RWPE2 (cell line): ENCODE data around the gene ATF3.

Source experiments
- ATAC-seq: fragments of 200-7000 bp; cut with Tn5 transposase; 3 replicates; pipeline ENCODE4 v1.9.1; 2021; ENCODE audit warnings: low read depth
- DNase-seq: peaks from one replicate; pipeline ENCODE4 v3.0.0-alpha.2; 2020; ENCODE audit warnings: low spot score
- H3K27ac ChIP-seq: fragments of 450-650 bp; 2 replicates; pipeline ENCODE4 v1.5.1; 2017; ENCODE audit warnings: mild to moderate bottlenecking; ENCODE audit not compliant: poor library complexity, severe bottlenecking
- H3K27me3 ChIP-seq: fragments of 250-450 bp; sonication (Bioruptor Pico); 2 replicates; pipeline ENCODE4 v1.5.1; 2021; ENCODE audit warnings: mild to moderate bottlenecking, moderate library complexity; ENCODE audit not compliant: insufficient read depth, poor library complexity, severe bottlenecking
- H3K36me3 ChIP-seq: fragments of 250-450 bp; sonication (Bioruptor Pico); 2 replicates; pipeline ENCODE4 v1.5.1; 2020; ENCODE audit warnings: low read depth, mild to moderate bottlenecking, moderate library complexity
- H3K4me1 ChIP-seq: fragments of 250-450 bp; sonication (Bioruptor Pico); 2 replicates; pipeline ENCODE4 v1.5.1; 2021; ENCODE audit warnings: mild to moderate bottlenecking, moderate library complexity; ENCODE audit not compliant: insufficient read depth, poor library complexity, severe bottlenecking
- H3K4me3 ChIP-seq: fragments of 250-450 bp; sonication (Bioruptor Pico); 2 replicates; pipeline ENCODE4 v1.5.1; 2021; ENCODE audit warnings: mild to moderate bottlenecking, moderate library complexity; ENCODE audit not compliant: severe bottlenecking
- H3K9me3 ChIP-seq: fragments of 250-450 bp; sonication (Bioruptor Pico); 2 replicates; pipeline ENCODE4 v1.5.1; 2021; ENCODE audit warnings: mild to moderate bottlenecking, moderate library complexity; ENCODE audit not compliant: severe bottlenecking
- TF ChIP-seq, protein P1 (sequence below): fragments of 450-650 bp; IDR thresholded peaks from one replicate; pipeline ENCODE4 v1.5.1; 2017; ENCODE audit warnings: mild to moderate bottlenecking, moderate library complexity; ENCODE audit not compliant: poor library complexity, severe bottlenecking

The ATF3 gene

DNA sequence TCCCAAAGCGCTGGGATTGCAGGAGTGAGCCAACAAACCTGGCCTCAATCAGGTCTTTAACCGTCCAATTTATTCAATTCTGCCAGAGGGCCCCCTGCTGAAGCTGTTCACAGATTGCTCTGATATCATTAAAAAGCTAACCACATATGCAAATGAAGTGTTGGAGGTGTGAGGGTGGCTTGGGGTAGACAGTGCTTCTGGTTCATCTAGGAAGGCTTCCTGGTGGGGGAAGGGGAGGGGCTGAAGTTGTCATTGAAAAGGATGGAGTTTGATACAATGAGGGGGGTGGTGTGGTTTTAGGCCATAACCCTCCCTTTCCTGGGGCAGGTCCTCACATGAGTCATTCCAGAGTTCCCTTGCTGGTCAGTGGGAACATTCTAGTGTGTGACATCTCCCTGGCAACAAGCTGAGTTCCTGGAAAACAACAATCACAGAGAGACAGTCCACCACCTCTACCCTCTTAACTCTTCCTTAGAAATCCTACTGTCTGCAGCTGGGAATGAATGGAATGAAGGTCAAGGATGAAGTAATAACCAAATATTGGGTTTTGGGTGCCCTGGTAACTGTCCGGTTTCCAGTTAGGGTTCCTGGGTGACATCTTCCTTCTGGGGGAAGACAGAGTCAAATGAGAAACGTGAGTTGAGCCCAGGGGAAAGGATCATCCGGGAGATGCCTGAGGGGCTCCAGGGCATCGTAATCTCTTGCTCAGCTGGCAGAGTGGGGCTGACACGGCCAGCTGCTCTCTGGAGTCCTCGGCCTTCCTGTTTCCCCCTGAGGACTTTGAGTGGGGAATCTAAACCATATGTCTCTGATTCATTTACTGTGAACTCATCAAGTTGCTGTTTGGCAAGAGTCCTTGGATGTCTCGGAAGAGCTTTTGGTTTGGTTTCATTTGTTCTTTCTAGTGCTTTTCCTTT lies 58.9 kb downstream of the ATF3 start:
- Histone ChIP-seq H3K27ac (peak overlapping the region; percentile 51), H3K9me3 (no peaks in the 10 kb centered on the region), H3K27me3 (no peaks in the 10 kb centered on the region), H3K36me3 (no peaks in the 10 kb centered on the region), H3K4me1 (no peaks in the 10 kb centered on the region), H3K4me3 (no peak overlapping the region)
- ATAC-seq (peak; percentile 60), DNase-seq (no peak)
- TF ChIP-seq, protein P1, sequence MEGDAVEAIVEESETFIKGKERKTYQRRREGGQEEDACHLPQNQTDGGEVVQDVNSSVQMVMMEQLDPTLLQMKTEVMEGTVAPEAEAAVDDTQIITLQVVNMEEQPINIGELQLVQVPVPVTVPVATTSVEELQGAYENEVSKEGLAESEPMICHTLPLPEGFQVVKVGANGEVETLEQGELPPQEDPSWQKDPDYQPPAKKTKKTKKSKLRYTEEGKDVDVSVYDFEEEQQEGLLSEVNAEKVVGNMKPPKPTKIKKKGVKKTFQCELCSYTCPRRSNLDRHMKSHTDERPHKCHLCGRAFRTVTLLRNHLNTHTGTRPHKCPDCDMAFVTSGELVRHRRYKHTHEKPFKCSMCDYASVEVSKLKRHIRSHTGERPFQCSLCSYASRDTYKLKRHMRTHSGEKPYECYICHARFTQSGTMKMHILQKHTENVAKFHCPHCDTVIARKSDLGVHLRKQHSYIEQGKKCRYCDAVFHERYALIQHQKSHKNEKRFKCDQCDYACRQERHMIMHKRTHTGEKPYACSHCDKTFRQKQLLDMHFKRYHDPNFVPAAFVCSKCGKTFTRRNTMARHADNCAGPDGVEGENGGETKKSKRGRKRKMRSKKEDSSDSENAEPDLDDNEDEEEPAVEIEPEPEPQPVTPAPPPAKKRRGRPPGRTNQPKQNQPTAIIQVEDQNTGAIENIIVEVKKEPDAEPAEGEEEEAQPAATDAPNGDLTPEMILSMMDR = no peak

GRCh38 chr1:212668477-212668876 lies 59.9 kb downstream of the ATF3 start:
- DNase-seq (no peak), ATAC-seq (no peak)
- H3K27ac ChIP-seq = peak overlapping the region; percentile 51
- no peaks in the 10 kb centered on the region for H3K4me1 ChIP-seq
- no peaks in the 10 kb centered on the region for H3K9me3 ChIP-seq
- H3K27me3 ChIP-seq = no peaks in the 10 kb centered on the region
- H3K4me3 ChIP-seq = no peak overlapping the region
- no peaks in the 10 kb centered on the region for H3K36me3 ChIP-seq
- TF ChIP-seq, protein P1 = no peak

DNA sequence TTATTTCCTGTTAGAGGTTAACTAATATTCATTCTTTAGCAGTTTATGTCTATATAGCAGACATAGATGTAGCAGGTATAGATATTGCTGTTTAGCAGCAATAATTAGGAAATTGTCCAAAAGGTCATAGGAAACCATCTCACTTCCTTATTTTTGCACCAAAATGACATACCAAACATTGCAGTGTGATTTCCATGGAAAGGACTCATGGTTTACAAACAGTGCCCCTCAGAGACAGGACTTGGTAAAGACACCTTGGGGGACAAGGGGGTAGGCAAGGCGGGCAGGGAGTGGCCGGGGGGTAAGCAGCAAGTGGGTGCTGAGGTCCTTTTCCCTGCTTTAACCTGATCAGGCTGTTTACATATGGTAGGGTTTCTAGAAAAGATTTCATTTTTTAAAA lies 60.5 kb downstream of the ATF3 start:
- Histone ChIP-seq H3K27me3 (no peaks in the 10 kb centered on the region), H3K4me3 (no peak overlapping the region), H3K36me3 (no peaks in the 10 kb centered on the region), H3K27ac (no peak overlapping the region), H3K4me1 (no peaks in the 10 kb centered on the region), H3K9me3 (no peaks in the 10 kb centered on the region)
- DNase-seq (no peak), ATAC-seq (no peak)
- TF ChIP-seq, protein P1 = no peak

- H3K27me3 ChIP-seq = no peaks in the 10 kb centered on the region
- no peak overlapping the region for H3K27ac ChIP-seq
- H3K4me1 ChIP-seq = no peaks in the 10 kb centered on the region
- ATAC-seq = no peak
- no peaks in the 10 kb centered on the region for H3K36me3 ChIP-seq
- no peak overlapping the region for H3K4me3 ChIP-seq
- TF ChIP-seq, protein P1 = no peak
- DNase-seq = no peak
- H3K9me3 ChIP-seq = no peaks in the 10 kb centered on the region
Measured at GRCh38 chr1:212669600-212669999, 61.0 kb downstream of the ATF3 start.

DNA sequence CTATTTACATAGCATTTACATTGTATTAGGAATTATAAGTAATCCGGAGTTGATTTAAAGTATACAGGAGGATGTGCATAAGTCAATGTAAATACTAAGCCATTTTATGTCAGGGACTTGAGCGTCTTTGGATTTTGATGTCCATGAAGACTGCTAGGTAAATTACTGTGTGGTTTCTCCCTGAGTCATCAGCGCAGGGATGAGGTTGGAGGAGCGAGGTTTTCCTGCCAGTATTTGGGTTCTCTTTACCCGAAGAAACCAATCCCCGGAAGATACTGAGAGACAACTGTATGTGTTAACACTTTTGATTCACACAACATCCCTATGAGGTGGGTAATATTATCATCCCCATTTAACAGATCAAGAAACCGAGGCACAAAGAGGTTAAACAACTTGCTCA lies 61.7 kb downstream of the ATF3 start:
- Histone ChIP-seq H3K4me1 (no peaks in the 10 kb centered on the region), H3K27ac (no peak overlapping the region), H3K36me3 (no peaks in the 10 kb centered on the region), H3K4me3 (no peak overlapping the region), H3K9me3 (no peaks in the 10 kb centered on the region), H3K27me3 (no peaks in the 10 kb centered on the region)
- ATAC-seq (no peak), DNase-seq (no peak)
- TF ChIP-seq, protein P1 = no peak
